CD14-positive monocyte (primary cell): Measurements from ENCODE around the gene IMMP2L. TPM values are rescaled to one million over a fixed set of nuclear protein-coding genes. Genes with fewer than 3 reads are reported as not detected.
"Not testable (repeated sequence)": the region's sequence is repeated elsewhere in the genome, so short reads cannot be mapped to it uniquely, and the experiment has no call there.

Experiments
- DNase-seq, 3 donors: peaks; one replicate each; pipeline ENCODE4 v3.0.0-alpha.2; 2011 to 2022
- H2AFZ ChIP-seq: 2 replicates; pipeline ENCODE4 v1.6.0; 2012; ENCODE audit warnings: mild to moderate bottlenecking, low read depth, low read length, inconsistent platforms; ENCODE audit not compliant: insufficient read depth, poor library complexity, severe bottlenecking
- H3K27ac ChIP-seq, 2 donors: 1 replicate in 1 of 2; 2 replicates in 1 of 2; pipeline ENCODE4 v1.5.1; 2012 to 2013; ENCODE audit warnings: low read length in 2 of 2, control low read depth in 1 of 2, inconsistent platforms in 1 of 2, low read depth in 1 of 2, mild to moderate bottlenecking in 1 of 2
- H3K27me3 ChIP-seq, 2 donors: one replicate each; pipeline versions ENCODE4 v1.6.0 to v1.6.1; 2011 to 2013; ENCODE audit warnings: low read length in 2 of 2; ENCODE audit not compliant: control insufficient read depth in 2 of 2, insufficient read depth in 2 of 2
- H3K36me3 ChIP-seq, 2 donors: replicated peaks in 1 of 2; 1 replicate in 1 of 2; 2 replicates in 1 of 2; pipeline versions ENCODE4 v1.5.1 to v1.6.1; 2012 to 2013; ENCODE audit warnings: low read length in 2 of 2, control low read depth in 1 of 2, inconsistent platforms in 1 of 2, mild to moderate bottlenecking in 1 of 2; ENCODE audit not compliant: insufficient read depth in 2 of 2, control insufficient read depth in 1 of 2
- H3K4me1 ChIP-seq, 2 donors: 1 replicate in 1 of 2; 2 replicates in 1 of 2; pipeline versions ENCODE4 v1.5.1 to v1.6.1; 2012 to 2013; ENCODE audit warnings: low read length in 2 of 2, control low read depth in 1 of 2, inconsistent platforms in 1 of 2, mild to moderate bottlenecking in 1 of 2, moderate library complexity in 1 of 2; ENCODE audit not compliant: insufficient read depth in 2 of 2, control insufficient read depth in 1 of 2
- H3K4me2 ChIP-seq: replicated peaks from 2 replicates; pipeline ENCODE3; 2012; ENCODE audit warnings: low read length, moderate library complexity, mild to moderate bottlenecking; ENCODE audit not compliant: poor library complexity, severe bottlenecking; ENCODE audit errors: extremely low read depth
- H3K4me3 ChIP-seq, 3 experiments: fragments of 200-600 bp in 1 of 3; sonication (generic) in 1 of 3; replicated peaks in 1 of 3; 1 replicate in 2 of 3; 2 replicates in 1 of 3; pipeline ENCODE4 v1.5.1; 2011 to 2013; ENCODE audit warnings: low read length in 3 of 3, mild to moderate bottlenecking in 3 of 3, control low read depth in 2 of 3, low read depth in 2 of 3, inconsistent platforms in 1 of 3, moderate library complexity in 1 of 3
- H3K79me2 ChIP-seq: 2 replicates; pipeline ENCODE4 v1.6.0; 2012; ENCODE audit warnings: mild to moderate bottlenecking, control low read depth, inconsistent platforms, low read length, moderate library complexity; ENCODE audit not compliant: insufficient read depth
- H3K9ac ChIP-seq: 2 replicates; pipeline ENCODE4 v1.6.0; 2017; ENCODE audit warnings: low read length, mild to moderate bottlenecking; ENCODE audit not compliant: insufficient read depth, poor library complexity, severe bottlenecking
- H3K9me3 ChIP-seq, 2 donors: replicated peaks in 1 of 2; 1 replicate in 1 of 2; 2 replicates in 1 of 2; pipeline versions ENCODE4 v1.5.1 to v1.6.1; 2012 to 2013; ENCODE audit warnings: low read length in 2 of 2, control low read depth in 1 of 2; ENCODE audit not compliant: control insufficient read depth in 1 of 2, insufficient read depth in 1 of 2
- H4K20me1 ChIP-seq: 2 replicates; pipeline ENCODE4 v1.6.0; 2012; ENCODE audit warnings: mild to moderate bottlenecking, low read length, control low read depth, moderate library complexity; ENCODE audit not compliant: insufficient read depth
- H3K27ac Mint-ChIP-seq, 7 donors: one replicate each; pipeline ENCODE4 v1.8.0; 2020; ENCODE audit warnings: mild to moderate bottlenecking in 7 of 7, mixed read lengths in 7 of 7, moderate library complexity in 6 of 7, inconsistent platforms in 2 of 7
- H3K27me3 Mint-ChIP-seq, 3 donors: one replicate each; pipeline ENCODE4 v1.8.0; 2021 to 2022; ENCODE audit warnings: low read depth in 3 of 3, mild to moderate bottlenecking in 3 of 3, mixed read lengths in 3 of 3, moderate library complexity in 3 of 3, inconsistent platforms in 1 of 3
- H3K36me3 Mint-ChIP-seq, 2 donors: one replicate each; pipeline ENCODE4 v1.8.0; 2020; ENCODE audit warnings: mixed read lengths in 2 of 2, inconsistent platforms in 1 of 2, mild to moderate bottlenecking in 1 of 2
- H3K4me1 Mint-ChIP-seq: one replicate; pipeline ENCODE4 v1.8.0; 2020; ENCODE audit warnings: mild to moderate bottlenecking, mixed read lengths
- H3K4me3 Mint-ChIP-seq, 2 donors: one replicate each; pipeline ENCODE4 v1.8.0; 2020; ENCODE audit warnings: mild to moderate bottlenecking in 2 of 2, mixed read lengths in 2 of 2, moderate library complexity in 1 of 2
- H3K9me3 Mint-ChIP-seq, 7 donors: one replicate each; pipeline ENCODE4 v1.8.0; 2020 to 2022; ENCODE audit warnings: mixed read lengths in 7 of 7, mild to moderate bottlenecking in 6 of 7, moderate library complexity in 6 of 7, inconsistent platforms in 2 of 7
- WGBS: methylation state at CpG from one replicate; pipeline ENCODE4 v1.1.5; 2013; ENCODE audit warnings: missing lambda C conversion rate; ENCODE audit not compliant: insufficient coverage; 5-methylcytosine and 5-hydroxymethylcytosine counted together
- intact Hi-C, 2 donors: fragments of 100-400 bp; cut with micrococcal nuclease; formaldehyde crosslinking; loops; one replicate each; pipeline versions ENCODE4 v1.15.0 to v1.15.1; 2023
- polyA plus RNA-seq, 3 donors: library from polyadenylated mRNA; depleted of rRNA in 1 of 3; unstranded in 2 of 3; stranded (reverse) in 1 of 3; fragments of 300-500 nt in 2 of 3; fragments of >200 nt in 1 of 3; fragmentation: Illumina TruSeq in 2 of 3; gene quantifications; 1 replicate in 2 of 3; 2 replicates in 1 of 3; pipeline ENCODE4 v1.2.3, GENCODE V29; 2012 to 2021
- TF ChIP-seq, protein P1 (sequence below): fragments of 200-600 bp; IDR thresholded peaks from one replicate; pipeline ENCODE4 v1.8.0; 2022; ENCODE audit warnings: antibody characterized with exemption, mild to moderate bottlenecking

Gene IMMP2L
- polyA plus RNA-seq, 3 donors: 1.9 to 6.4 (median 6.2) TPM

DNA sequence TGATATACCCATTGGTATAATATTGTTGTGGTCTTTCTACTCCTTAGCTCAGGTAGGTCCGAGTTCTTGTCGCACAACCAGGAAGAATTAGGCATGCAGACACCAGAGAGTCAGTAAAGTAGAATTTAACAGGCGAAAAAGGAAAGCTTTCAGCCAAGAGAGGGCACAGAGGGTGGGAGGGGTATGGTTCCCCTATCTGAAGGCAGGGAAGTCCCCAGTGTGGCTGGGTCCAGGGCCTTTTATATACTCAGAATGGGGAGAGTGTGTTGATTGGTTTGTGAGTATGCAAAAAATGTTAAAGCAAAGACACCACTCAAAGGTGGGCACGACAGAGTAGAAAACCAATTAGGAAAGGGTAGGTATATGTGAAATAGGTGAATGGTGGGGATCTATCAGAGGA lies 53.9 kb downstream of the IMMP2L start:
- Histone ChIP-seq H3K4me2 (no peak overlapping the region), H3K4me3 (no peak overlapping the region), H4K20me1 (no peaks in the 10 kb centered on the region), H2AFZ (no peak overlapping the region), H3K9ac (no peak overlapping the region), H3K27ac (no peak overlapping the region), H3K27me3 (no peaks in the 10 kb centered on the region), H3K79me2 (no peaks in the 10 kb centered on the region), H3K9me3 (peaks cover 0 to 5% of the 10 kb centered on the region in 2 donors), H3K36me3 (no peaks in the 10 kb centered on the region), H3K4me1 (no peaks in the 10 kb centered on the region)
- TF ChIP-seq, protein P1, sequence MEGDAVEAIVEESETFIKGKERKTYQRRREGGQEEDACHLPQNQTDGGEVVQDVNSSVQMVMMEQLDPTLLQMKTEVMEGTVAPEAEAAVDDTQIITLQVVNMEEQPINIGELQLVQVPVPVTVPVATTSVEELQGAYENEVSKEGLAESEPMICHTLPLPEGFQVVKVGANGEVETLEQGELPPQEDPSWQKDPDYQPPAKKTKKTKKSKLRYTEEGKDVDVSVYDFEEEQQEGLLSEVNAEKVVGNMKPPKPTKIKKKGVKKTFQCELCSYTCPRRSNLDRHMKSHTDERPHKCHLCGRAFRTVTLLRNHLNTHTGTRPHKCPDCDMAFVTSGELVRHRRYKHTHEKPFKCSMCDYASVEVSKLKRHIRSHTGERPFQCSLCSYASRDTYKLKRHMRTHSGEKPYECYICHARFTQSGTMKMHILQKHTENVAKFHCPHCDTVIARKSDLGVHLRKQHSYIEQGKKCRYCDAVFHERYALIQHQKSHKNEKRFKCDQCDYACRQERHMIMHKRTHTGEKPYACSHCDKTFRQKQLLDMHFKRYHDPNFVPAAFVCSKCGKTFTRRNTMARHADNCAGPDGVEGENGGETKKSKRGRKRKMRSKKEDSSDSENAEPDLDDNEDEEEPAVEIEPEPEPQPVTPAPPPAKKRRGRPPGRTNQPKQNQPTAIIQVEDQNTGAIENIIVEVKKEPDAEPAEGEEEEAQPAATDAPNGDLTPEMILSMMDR: no peak
- no peaks in the 10 kb centered on the region for H3K36me3 Mint-ChIP-seq
- no peak overlapping the region for H3K4me3 Mint-ChIP-seq
- H3K27me3 Mint-ChIP-seq: no peaks in the 10 kb centered on the region
- H3K27ac Mint-ChIP-seq: no peak overlapping the region
- no peaks in the 10 kb centered on the region for H3K4me1 Mint-ChIP-seq
- H3K9me3 Mint-ChIP-seq: peaks cover 2 to 7% (median 4%) of the 10 kb centered on the region in 7 donors
- intact Hi-C loops: no loop called here
- WGBS: 100% methylated on average over 4 of the region's 4 CpGs
- no peak for DNase-seq

DNA sequence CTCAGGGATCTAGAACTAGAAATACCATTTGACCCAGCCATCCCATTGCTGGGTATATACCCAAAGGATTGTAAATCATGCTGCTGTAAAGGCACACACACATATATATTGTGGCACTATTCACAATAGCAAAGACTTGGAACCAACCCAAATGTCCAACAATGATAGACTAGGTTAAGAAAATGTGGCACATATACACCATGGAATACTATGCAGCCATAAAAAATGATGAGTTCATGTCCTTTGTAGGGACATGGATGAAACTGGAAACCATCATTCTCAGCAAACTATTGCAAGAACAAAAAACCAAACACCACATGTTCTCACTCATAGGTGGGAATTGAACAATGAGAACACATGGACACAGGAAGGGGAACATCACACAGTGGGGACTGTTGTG lies 56.9 kb downstream of the IMMP2L start:
- H3K4me1 ChIP-seq, H3K4me2 ChIP-seq, H3K4me3 Mint-ChIP-seq, H3K36me3 Mint-ChIP-seq, H4K20me1 ChIP-seq, H3K4me3 ChIP-seq, H2AFZ ChIP-seq, H3K4me1 Mint-ChIP-seq, intact Hi-C loops, DNase-seq, H3K27ac ChIP-seq, H3K27me3 Mint-ChIP-seq, H3K27me3 ChIP-seq, H3K9me3 ChIP-seq, H3K27ac Mint-ChIP-seq, H3K9ac ChIP-seq, H3K36me3 ChIP-seq, H3K79me2 ChIP-seq: not testable (repeated sequence)
- H3K9me3 Mint-ChIP-seq: peaks cover 3 to 17% (median 8%) of the 10 kb centered on the region in 7 donors

DNA sequence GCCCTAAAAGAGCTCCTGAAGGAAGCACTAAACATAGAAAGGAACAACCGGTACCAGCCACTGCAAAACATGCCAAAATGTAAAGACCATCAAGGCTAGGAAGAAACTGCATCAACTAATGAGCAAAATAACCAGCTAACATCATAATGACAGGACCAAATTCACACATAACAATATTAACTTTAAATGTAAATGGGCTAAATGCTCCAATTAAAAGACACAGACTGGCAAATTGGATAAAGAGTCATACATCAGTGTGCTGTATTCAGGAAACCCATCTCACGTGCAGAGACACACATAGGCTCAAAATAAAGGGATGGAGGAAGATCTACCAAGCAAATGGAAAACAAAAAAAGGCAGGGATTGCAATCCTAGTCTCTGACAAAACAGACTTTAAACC lies 60.5 kb downstream of the IMMP2L start:
- H2AFZ ChIP-seq, H3K4me2 ChIP-seq, H3K4me1 ChIP-seq, DNase-seq, H3K27ac ChIP-seq, H3K27me3 Mint-ChIP-seq, H3K9me3 ChIP-seq, H4K20me1 ChIP-seq, H3K36me3 ChIP-seq, H3K4me3 Mint-ChIP-seq, H3K36me3 Mint-ChIP-seq, H3K9ac ChIP-seq, intact Hi-C loops, H3K4me3 ChIP-seq, H3K4me1 Mint-ChIP-seq, H3K27me3 ChIP-seq, H3K79me2 ChIP-seq, H3K27ac Mint-ChIP-seq: not testable (repeated sequence)
- H3K9me3 Mint-ChIP-seq: peaks cover 11 to 21% (median 14%) of the 10 kb centered on the region in 7 donors
- WGBS: no CpG with 5 or more reads among the region's 2 CpGs
